GM12874 (cell line): Measurements from ENCODE around the gene LAMA5.

Experiments used
- CTCF ChIP-seq: IDR thresholded peaks from 2 replicates; pipeline ENCODE4 v1.5.1; 2011; ENCODE audit warnings: low read depth, mild to moderate bottlenecking, control low read depth, low read length, moderate library complexity; ENCODE audit not compliant: insufficient read depth

LAMA5 gene

GRCh38 chr20:62327726-62328495 is 39.2 kb downstream of the LAMA5 start:
- TF ChIP-seq CTCF: no peak

GRCh38 chr20:62326959-62327725 is 40.0 kb downstream of the LAMA5 start:
- TF ChIP-seq CTCF: no peak

GRCh38 chr20:62326559-62326958 is 40.6 kb downstream of the LAMA5 start:
- no peak for TF ChIP-seq CTCF

GRCh38 chr20:62325172-62325905 is 41.8 kb downstream of the LAMA5 start:
- no peak for TF ChIP-seq CTCF

- no peak for TF ChIP-seq CTCF
Observed at GRCh38 chr20:62323980-62324906, 42.9 kb downstream of the LAMA5 start.

- TF ChIP-seq CTCF: no peak
Observed at GRCh38 chr20:62323146-62323979, 43.7 kb downstream of the LAMA5 start.
